Ovary (tissue), 9 donors: ENCODE measurements around the gene LRP10. TPM values are rescaled to one million over a fixed set of nuclear protein-coding genes. Genes with fewer than 3 reads are reported as not detected.

Source experiments
- DNase-seq, 5 donors: peaks; one replicate each; pipeline ENCODE4 v3.0.0-alpha.2; 2019 to 2020
- H3K27ac ChIP-seq, 2 donors: fragments of 200-600 bp; one replicate each; pipeline versions ENCODE4 v1.5.1 to v1.8.0; 2019 to 2022
- H3K27me3 ChIP-seq: fragments of 200-600 bp; one replicate; pipeline ENCODE4 v1.8.0; 2022
- H3K36me3 ChIP-seq: fragments of 200-600 bp; sonication (generic); one replicate; pipeline ENCODE4 v1.5.1; 2019
- H3K4me1 ChIP-seq: one replicate; pipeline ENCODE4 v1.8.1; 2013; ENCODE audit warnings: mild to moderate bottlenecking, moderate library complexity; ENCODE audit not compliant: insufficient read depth
- H3K4me3 ChIP-seq: fragments of 200-600 bp; sonication (generic); one replicate; pipeline ENCODE4 v1.5.1; 2017
- H3K9me3 ChIP-seq, 2 donors: fragments of 200-600 bp in 1 of 2; sonication (generic) in 1 of 2; one replicate each; pipeline versions ENCODE4 v1.5.1 to v1.8.1; 2013 to 2019; ENCODE audit warnings: mild to moderate bottlenecking in 1 of 2, moderate library complexity in 1 of 2
- EP300 ChIP-seq: sonication (generic); formaldehyde crosslinking; IDR thresholded peaks from one replicate; pipeline ENCODE4 v1.6.1; 2017; ENCODE audit warnings: antibody characterized with exemption
- POLR2A ChIP-seq: fragments of 450-650 bp; IDR thresholded peaks from one replicate; pipeline ENCODE4 v1.6.1; 2017; ENCODE audit warnings: antibody characterized with exemption, mild to moderate bottlenecking, moderate library complexity
- WGBS, 3 donors: extraction: QIAGEN DNeasy Blood & Tissue Kit in 1 of 3; methylation state at CpG; one replicate each; pipeline versions ENCODE4 v1.1.5 to v1.1.7; 2013 to 2017; 5-methylcytosine and 5-hydroxymethylcytosine counted together
- intact Hi-C, 4 donors: fragments of 100-400 bp; cut with DNase I; formaldehyde crosslinking; loops; one replicate each; pipeline versions ENCODE4 v1.11.0 to v1.15.1; 2022 to 2023
- polyA plus RNA-seq, 2 donors: library from polyadenylated mRNA; stranded (reverse); fragments of 200-250 nt in 1 of 2; fragments of 350-450 nt in 1 of 2; fragmentation: Illumina TruSeq in 1 of 2; extraction: RNeasy Lipid Tissue Mini Kit (QIAGEN cat#74804) in 1 of 2; gene quantifications; one replicate each; pipeline ENCODE4 v1.2.3, GENCODE V29; 2013 to 2014
- total RNA-seq, 7 donors: library from RNA; depleted of rRNA in 2 of 7; stranded (reverse); fragments of >200 nt in 2 of 7; fragmentation: NEBNext Ultra II Directional in 3 of 7; extraction: Animal tissue kit (Norgen Biotek cat#: 25700) in 3 of 7; gene quantifications; one replicate each; pipeline versions ENCODE4 v1.1.0 to v1.2.4, GENCODE V29; 2016 to 2023
- TF ChIP-seq, protein P1 (sequence below), 3 donors: fragments of 450-650 bp in 2 of 3; fragments of 200-600 bp in 1 of 3; IDR thresholded peaks; one replicate each; pipeline versions ENCODE4 v1.5.1 to v1.8.0; 2016 to 2022; ENCODE audit warnings: antibody characterized with exemption in 3 of 3, mild to moderate bottlenecking in 1 of 3
- donor health status: DM: no; HTN: no; CAD: no; lungs with moderate emphysema.
- donor health status: DM: no; HTN: no; CAD: no.
- donor health status: Bipolar disorder and iron deficiency.
- donor health status: DM: yes; HTN: yes; CAD: no.
- donor health status: DM: no; HTN: no; CAD: no.
- donor health status: DM: yes; HTN: yes; CAD: no.

The LRP10 gene
- total and polyA plus RNA-seq, 9 donors, result 32.4 to 122 (median 94.0) TPM

- 70 to 73% (median 72%) methylated on average over 8 of the region's 8 CpGs for WGBS, 3 donors
Observed at GRCh38 chr14:22878271-22879246, 7.0 kb downstream of the LRP10 start.

GRCh38 chr14:22882064-22882463 is 10.5 kb downstream of the LRP10 start:
- DNase-seq, result no peak
- Histone ChIP-seq H3K36me3 (no peaks in the 10 kb centered on the region), H3K4me3 (no peak overlapping the region), H3K9me3 (no peaks in the 10 kb centered on the region), H3K27me3 (no peaks in the 10 kb centered on the region), H3K4me1 (peaks cover 2% of the 10 kb centered on the region), H3K27ac (no peak overlapping the region)
- intact Hi-C loops, result no loop called here
- TF ChIP-seq EP300, result no peak
- TF ChIP-seq, protein P1, sequence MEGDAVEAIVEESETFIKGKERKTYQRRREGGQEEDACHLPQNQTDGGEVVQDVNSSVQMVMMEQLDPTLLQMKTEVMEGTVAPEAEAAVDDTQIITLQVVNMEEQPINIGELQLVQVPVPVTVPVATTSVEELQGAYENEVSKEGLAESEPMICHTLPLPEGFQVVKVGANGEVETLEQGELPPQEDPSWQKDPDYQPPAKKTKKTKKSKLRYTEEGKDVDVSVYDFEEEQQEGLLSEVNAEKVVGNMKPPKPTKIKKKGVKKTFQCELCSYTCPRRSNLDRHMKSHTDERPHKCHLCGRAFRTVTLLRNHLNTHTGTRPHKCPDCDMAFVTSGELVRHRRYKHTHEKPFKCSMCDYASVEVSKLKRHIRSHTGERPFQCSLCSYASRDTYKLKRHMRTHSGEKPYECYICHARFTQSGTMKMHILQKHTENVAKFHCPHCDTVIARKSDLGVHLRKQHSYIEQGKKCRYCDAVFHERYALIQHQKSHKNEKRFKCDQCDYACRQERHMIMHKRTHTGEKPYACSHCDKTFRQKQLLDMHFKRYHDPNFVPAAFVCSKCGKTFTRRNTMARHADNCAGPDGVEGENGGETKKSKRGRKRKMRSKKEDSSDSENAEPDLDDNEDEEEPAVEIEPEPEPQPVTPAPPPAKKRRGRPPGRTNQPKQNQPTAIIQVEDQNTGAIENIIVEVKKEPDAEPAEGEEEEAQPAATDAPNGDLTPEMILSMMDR (IDR thresholded peaks at IDR 0.05), result no peak
- no peak for TF ChIP-seq POLR2A
- WGBS, 3 donors, result 25 to 31% (median 26%) methylated on average over 7 of the region's 7 CpGs

More at GRCh38 chr14:22878271-22879246, 7.0 kb downstream of the LRP10 start:
- Histone ChIP-seq H3K9me3 (no peaks in the 10 kb centered on the region), H3K4me3 (no peak overlapping the region), H3K27ac (no peak overlapping the region), H3K4me1 (peaks cover 2% of the 10 kb centered on the region), H3K27me3 (no peaks in the 10 kb centered on the region), H3K36me3 (no peaks in the 10 kb centered on the region)
- DNase-seq, result no peak
- no peak for TF ChIP-seq EP300
- TF ChIP-seq POLR2A, result no peak
- TF ChIP-seq, protein P1 (IDR thresholded peaks at IDR 0.05), result no peak
- intact Hi-C loops, result loop anchor here in 1 of 4 donors (10.0 kb wide), 1 partner anchor 106 kb away; the partner anchor contains the start of gene AJUBA

DNA sequence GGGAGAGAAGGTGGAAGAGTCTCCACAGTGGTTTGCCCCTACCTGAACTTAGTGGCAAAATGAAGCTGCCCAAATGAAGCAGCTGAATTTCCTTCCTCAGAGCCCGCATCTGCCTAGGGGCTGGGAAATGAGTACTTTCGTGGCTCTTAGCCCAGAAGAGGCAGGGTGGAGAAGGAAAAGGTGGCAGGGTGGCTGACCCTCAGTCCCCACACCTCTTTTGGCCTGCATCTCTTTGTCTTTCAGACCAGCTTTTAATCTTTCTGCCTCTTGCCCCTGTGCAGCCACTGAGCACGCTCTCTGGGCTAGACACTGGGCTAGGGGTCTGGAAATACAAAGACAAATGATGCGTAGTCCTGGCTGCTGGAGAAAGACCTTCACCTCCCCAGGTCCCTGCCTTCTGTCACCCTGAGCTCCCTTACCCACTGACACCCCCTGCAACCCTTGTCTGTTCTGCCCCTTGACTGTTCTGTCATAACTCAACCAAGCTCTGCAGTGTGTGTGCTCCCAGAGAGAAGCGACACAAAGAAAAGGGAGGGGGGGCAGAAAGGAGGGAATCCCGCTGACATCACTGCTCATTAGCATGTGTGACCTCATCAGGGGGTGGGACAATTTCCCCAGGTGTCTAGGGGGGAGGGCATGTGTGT is 11.1 kb downstream of the LRP10 start:
- no peak overlapping the region for H3K27ac ChIP-seq
- intact Hi-C loops, result no loop called here
- no peaks in the 10 kb centered on the region for H3K36me3 ChIP-seq

DNA sequence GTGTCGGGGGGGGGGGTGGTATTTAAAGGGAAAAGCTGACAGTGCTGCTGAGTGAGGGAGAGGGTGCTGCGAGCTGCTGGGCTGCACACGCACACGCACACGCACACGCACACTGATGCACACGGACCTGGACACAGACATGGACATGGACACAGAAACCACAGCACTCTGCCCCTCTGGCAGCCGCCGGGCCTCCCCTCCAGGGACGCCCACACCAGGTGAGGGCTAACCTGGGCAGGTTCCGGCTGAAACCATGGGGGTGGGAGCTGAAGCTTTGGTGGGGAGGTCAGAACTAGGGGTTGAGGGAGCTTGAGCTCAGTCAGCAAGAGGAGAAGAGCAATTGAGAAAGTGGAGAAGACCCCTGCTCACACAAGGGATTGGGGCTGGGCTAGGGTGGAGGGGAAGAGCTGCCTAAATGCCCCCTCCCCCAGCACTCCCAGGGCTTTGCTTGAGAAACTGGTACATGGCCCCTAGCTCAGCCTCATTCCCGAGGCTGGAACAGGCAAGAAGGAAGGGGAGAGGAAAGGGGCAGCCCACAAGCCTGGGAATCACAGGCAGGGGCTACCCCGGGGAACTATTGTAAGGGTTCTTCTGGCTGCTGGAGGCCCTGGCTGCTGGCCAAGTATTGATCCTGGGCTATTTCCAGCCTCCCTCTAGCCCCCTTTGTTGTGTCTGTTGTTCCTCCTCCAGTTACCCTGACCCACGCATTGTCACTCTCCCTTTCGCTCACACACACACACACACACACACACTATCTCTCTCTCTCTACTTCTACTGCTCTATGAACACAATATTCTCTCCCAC is 11.8 kb downstream of the LRP10 start, which contains the start of gene REM2:
REM2 (plus strand) TSS at position 50 of the 804 bp plus-strand sequence; CDS start at position 116, 66 bp downstream.
- Histone ChIP-seq H3K4me1 (peaks cover 8% of the 10 kb centered on the region), H3K9me3 (no peaks in the 10 kb centered on the region), H3K27ac (no peak within 1 kb of the TSS), H3K27me3 (no peaks in the 10 kb centered on the region), H3K4me3 (no peak within 1 kb of the TSS), H3K36me3 (no peaks in the 10 kb centered on the region)
- intact Hi-C loops, result no loop called here
- WGBS, 3 donors, result 15 to 27% (median 17%) methylated on average over 14 to 15 of the region's 15 CpGs
- DNase-seq, result peak in 1 of 5 donors; percentile 36
- no peak for TF ChIP-seq POLR2A

More for the DNA sequence above, 11.1 kb downstream of the LRP10 start:
- Histone ChIP-seq H3K4me1 (peaks cover 3% of the 10 kb centered on the region), H3K27me3 (no peaks in the 10 kb centered on the region), H3K9me3 (no peaks in the 10 kb centered on the region), H3K4me3 (no peak overlapping the region)
- TF ChIP-seq POLR2A, result no peak
- WGBS, 3 donors, result 10 to 17% (median 12%) methylated on average over 6 of the region's 6 CpGs
- DNase-seq, result peak in 3 of 5 donors; percentile 32 to 56 (median 47)
